Heart left ventricle (tissue), 16 donors: Measurements from ENCODE around the gene GAK. TPM values are rescaled to one million over a fixed set of nuclear protein-coding genes. Genes with fewer than 3 reads are reported as not detected.

Experiments
- ATAC-seq, 4 donors: fragments of 200-7000 bp; cut with Tn5 transposase; one replicate each; pipeline ENCODE4 v1.9.1; 2020 to 2022; ENCODE audit warnings: moderate library complexity in 4 of 4, mild to moderate bottlenecking in 3 of 4, moderate number of reproducible peaks in 1 of 4
- DNase-seq, 5 donors: peaks; one replicate each; pipeline ENCODE4 v3.0.0-alpha.2; 2020
- H3K27ac ChIP-seq, 12 donors: fragments of 200-600 bp; sonication (generic) in 4 of 12; one replicate each; pipeline versions ENCODE4 v1.5.0 to v1.8.0; 2016 to 2022; ENCODE audit warnings: mild to moderate bottlenecking in 2 of 12
- H3K27me3 ChIP-seq, 9 donors: fragments of 200-600 bp; sonication (generic) in 2 of 9; one replicate each; pipeline versions ENCODE4 v1.5.1 to v1.8.0; 2016 to 2022; ENCODE audit warnings: mild to moderate bottlenecking in 3 of 9
- H3K36me3 ChIP-seq, 9 donors: fragments of 200-600 bp; sonication (generic) in 2 of 9; one replicate each; pipeline versions ENCODE4 v1.5.0 to v1.8.0; 2018 to 2022; ENCODE audit warnings: mild to moderate bottlenecking in 2 of 9
- H3K4me1 ChIP-seq, 12 donors: fragments of 200-600 bp; sonication (generic) in 4 of 12; one replicate each; pipeline versions ENCODE4 v1.5.0 to v1.8.0; 2016 to 2022; ENCODE audit warnings: mild to moderate bottlenecking in 3 of 12
- H3K4me3 ChIP-seq, 12 donors: fragments of 200-600 bp; sonication (generic) in 4 of 12; one replicate each; pipeline versions ENCODE4 v1.5.0 to v1.8.0; 2017 to 2022; ENCODE audit warnings: mild to moderate bottlenecking in 9 of 12, moderate library complexity in 4 of 12
- H3K9me3 ChIP-seq, 12 donors: fragments of 200-600 bp; sonication (generic) in 4 of 12; one replicate each; pipeline versions ENCODE4 v1.5.0 to v1.8.0; 2016 to 2022; ENCODE audit warnings: mild to moderate bottlenecking in 1 of 12
- CTCF ChIP-seq, 12 donors: fragments of 200-600 bp; sonication (generic) in 4 of 12; IDR thresholded peaks; one replicate each; pipeline versions ENCODE4 v1.5.0 to v1.8.0; 2018 to 2022; ENCODE audit warnings: antibody characterized with exemption in 12 of 12, mild to moderate bottlenecking in 5 of 12
- POLR2A ChIP-seq, 2 donors: fragments of 450-650 bp; IDR thresholded peaks; one replicate each; pipeline ENCODE4 v1.6.1; 2017; ENCODE audit warnings: antibody characterized with exemption in 2 of 2, mild to moderate bottlenecking in 2 of 2, moderate library complexity in 2 of 2
- WGBS, 4 donors: extraction: QIAGEN DNeasy Blood & Tissue Kit in 2 of 4; methylation state at CpG; one replicate each; pipeline versions ENCODE4 v1.1.5 to v1.1.7; 2013 to 2018; 5-methylcytosine and 5-hydroxymethylcytosine counted together
- intact Hi-C, 10 donors: fragments of 100-400 bp; cut with DNase I; formaldehyde crosslinking; loops; one replicate each; pipeline versions ENCODE4 v1.11.1 to v1.14.2; 2022
- polyA plus RNA-seq, 2 donors: library from polyadenylated mRNA; stranded (reverse); fragments of 200-250 nt; gene quantifications; one replicate each; pipeline ENCODE4 v1.2.3, GENCODE V29; 2013
- total RNA-seq, 9 donors: library from RNA; depleted of rRNA in 2 of 9; stranded (reverse); fragments of >200 nt in 2 of 9; fragmentation: NEBNext Ultra II Directional in 3 of 9; extraction: Animal tissue kit (Norgen Biotek cat#: 25700) in 3 of 9; gene quantifications; one replicate each; pipeline versions ENCODE4 v1.1.0 to v1.2.4, GENCODE V29; 2016 to 2023
- donor health status: ischemic (EF 13 %, LVEDD 7.1; RV severe dilation, severe dysfunction).
- donor health status: healthy with polysubstance abuse.
- donor health status: DM: no; HTN: yes; CAD: no.
- donor health status: DM: no; HTN: no; CAD: no.
- donor health status: ischemic (EF 25% LVEDD 6.9; RV normal size, moderate dysfunction).
- donor health status: ischemic (EF 25% LVEDD 5.7; RV mildly dilated, moderate dysfunction).
- donor health status: healthy.
- donor health status: DM: yes; HTN: yes; CAD: no.
- donor health status: ischemic (EF 35%, LVEDD 5.7; RV mildly dilated, moderate dysfunction).
- donor health status: nonischemic (EF 11% LVEDD 7.7; RV severe dilation, severe dysfunction).
- donor health status: DM: yes; HTN: yes; CAD: no.
- donor health status: PGD.
- donor health status: ischemic (EF 29% LVEDD 5.4; RV normal size, mild dysfunction).
- donor health status: nonischemic (EF 23%, LVEDD 6.1; RV moderate dilation, normal function).

The GAK gene
- total and polyA plus RNA-seq, 11 donors: 22.8 to 55.1 (median 33.8) TPM

GRCh38 chr4:803884-804283 is 128.2 kb downstream of the GAK start:
- H3K4me3 ChIP-seq: no peak overlapping the region
- no peaks in the 10 kb centered on the region for H3K4me1 ChIP-seq
- DNase-seq: no peak
- TF ChIP-seq POLR2A (IDR thresholded peaks at IDR 0.05): no peak
- no peak for TF ChIP-seq CTCF (IDR thresholded peaks at IDR 0.05)
- H3K27me3 ChIP-seq: peaks cover 0 to 9% (median 0%) of the 10 kb centered on the region in 9 donors
- H3K36me3 ChIP-seq: no peaks in the 10 kb centered on the region
- ATAC-seq: no peak
- 89 to 92% (median 91%) methylated on average over 13 of the region's 13 CpGs for WGBS, 4 donors
- no peak overlapping the region for H3K27ac ChIP-seq
- intact Hi-C loops: no loop called here
- peaks cover 0 to 8% (median 0%) of the 10 kb centered on the region in 12 donors for H3K9me3 ChIP-seq

- intact Hi-C loops: no loop called here
- H3K9me3 ChIP-seq: peaks cover 0 to 8% (median 0%) of the 10 kb centered on the region in 12 donors
- no peak for ATAC-seq
- H3K36me3 ChIP-seq: no peaks in the 10 kb centered on the region
- H3K27ac ChIP-seq: no peak overlapping the region
- no peak for DNase-seq
- no peak for TF ChIP-seq POLR2A (IDR thresholded peaks at IDR 0.05)
- H3K4me1 ChIP-seq: no peaks in the 10 kb centered on the region
- no peak overlapping the region for H3K4me3 ChIP-seq
- H3K27me3 ChIP-seq: peaks cover 0 to 16% (median 0%) of the 10 kb centered on the region in 9 donors
- 90 to 93% (median 90%) methylated on average over 13 of the region's 13 CpGs for WGBS, 4 donors
These were observed 130.5 kb downstream of the GAK start for GRCh38 chr4:801436-802124.

Other genes with a start within 250 kb of the GAK start
- 10 to 100 TPM in 3 of 9 donors, 1 to 10 TPM in 6; 5.6 to 20.5 (median 8.9) TPM for gene SLC49A3, start 243.2 kb downstream of the GAK start, total RNA-seq
- 1 to 10 TPM; 5.2 to 9.8 TPM for gene SLC49A3, start 243.2 kb downstream of the GAK start, polyA plus RNA-seq
- gene PCGF3, start 226.5 kb downstream of the GAK start, total RNA-seq: 10 to 100 TPM; 16.2 to 45.7 (median 21.8) TPM
- 10 to 100 TPM; 24.7 to 26.6 TPM for gene PCGF3, start 226.5 kb downstream of the GAK start, polyA plus RNA-seq
- 1 to 10 TPM in 7 of 9 donors, under 1 TPM in 2; 0.75 to 7.0 (median 3.3) TPM for gene CPLX1, start 106.2 kb downstream of the GAK start, total RNA-seq
- gene CPLX1, start 106.2 kb downstream of the GAK start, polyA plus RNA-seq: 1 to 10 TPM; 1.5 to 5.9 TPM
- gene TMEM175, start 144 bp upstream of the GAK start, total RNA-seq: 10 to 100 TPM; 16.6 to 34.6 (median 20.1) TPM
- 10 to 100 TPM; 14.2 to 28.8 TPM for gene TMEM175, start 144 bp upstream of the GAK start, polyA plus RNA-seq
- gene DGKQ, start 41.3 kb upstream of the GAK start, total RNA-seq: 1 to 10 TPM; 3.2 to 7.3 (median 4.4) TPM
- 1 to 10 TPM; 2.6 to 3.7 TPM for gene DGKQ, start 41.3 kb upstream of the GAK start, polyA plus RNA-seq
- 10 to 100 TPM in 3 of 9 donors, 1 to 10 TPM in 6; 5.0 to 17.4 (median 6.9) TPM for gene IDUA, start 54.7 kb upstream of the GAK start, total RNA-seq
- 1 to 10 TPM; 3.2 to 6.8 TPM for gene IDUA, start 54.7 kb upstream of the GAK start, polyA plus RNA-seq
- under 1 TPM in 4 of 9 donors, not detected in 5; 0.19 to 0.27 (median 0.25) TPM for gene SLC26A1, start 61.1 kb upstream of the GAK start, total RNA-seq
- gene SLC26A1, start 61.1 kb upstream of the GAK start, polyA plus RNA-seq: under 1 TPM; 0.03 to 0.27 TPM
- gene FGFRL1, start 79.3 kb upstream of the GAK start, total RNA-seq: 10 to 100 TPM; 23.6 to 90.7 (median 30.6) TPM
- gene FGFRL1, start 79.3 kb upstream of the GAK start, polyA plus RNA-seq: 10 to 100 TPM; 26.9 to 47.1 TPM
- gene RNF212, start 181.2 kb upstream of the GAK start, total RNA-seq: 1 to 10 TPM in 1 of 9 donors, under 1 TPM in 4, not detected in 4; 0.25 to 1.6 (median 0.43) TPM
- gene RNF212, start 181.2 kb upstream of the GAK start, polyA plus RNA-seq: under 1 TPM; 0.62 to 0.65 TPM
- gene SPON2, start 240.3 kb upstream of the GAK start, total RNA-seq: 10 to 100 TPM in 7 of 9 donors, 1 to 10 TPM in 2; 8.8 to 36.3 (median 13.7) TPM
- 10 to 100 TPM in 1 of 2 donors, 1 to 10 TPM in 1; 7.8 to 31.2 TPM for gene SPON2, start 240.3 kb upstream of the GAK start, polyA plus RNA-seq